Natural killer cell (primary cell): ENCODE measurements around the gene ANKFY1. TPM values are rescaled to one million over a fixed set of nuclear protein-coding genes. Genes with fewer than 3 reads are reported as not detected.
A peak's percentile ranks its signal among the peaks of the same experiment; 100 is the strongest.

ENCODE experiments used
- ATAC-seq, 3 donors: fragments of 150-1000 bp in 2 of 3; fragments of 200-7000 bp in 1 of 3; cut with Tn5 transposase; 1 replicate in 1 of 3; 2 replicates in 2 of 3; pipeline ENCODE4 v1.10.0; 2021; ENCODE audit warnings: mild to moderate bottlenecking in 2 of 3, moderate library complexity in 2 of 3
- DNase-seq, 2 donors: peaks; one replicate each; pipeline versions ENCODE4 v3.0.0 to v3.0.0-alpha.2; 2013 to 2021; ENCODE audit warnings: mixed read lengths in 1 of 2
- H3K27ac ChIP-seq: one replicate; pipeline ENCODE4 v1.5.1; 2013; ENCODE audit warnings: mild to moderate bottlenecking, low read length
- H3K27me3 ChIP-seq: one replicate; pipeline ENCODE4 v1.6.1; 2013; ENCODE audit warnings: low read length; ENCODE audit not compliant: control insufficient read depth, insufficient read depth
- H3K36me3 ChIP-seq: one replicate; pipeline ENCODE4 v1.6.1; 2013; ENCODE audit warnings: low read length; ENCODE audit not compliant: control insufficient read depth, insufficient read depth
- H3K4me1 ChIP-seq: one replicate; pipeline ENCODE4 v1.6.1; 2013; ENCODE audit warnings: low read length; ENCODE audit not compliant: control insufficient read depth, insufficient read depth
- H3K4me3 ChIP-seq: one replicate; pipeline ENCODE4 v1.5.1; 2013; ENCODE audit warnings: low read length
- H3K9me3 ChIP-seq: one replicate; pipeline ENCODE4 v1.6.1; 2013; ENCODE audit warnings: low read length; ENCODE audit not compliant: control insufficient read depth, insufficient read depth
- H3K27ac Mint-ChIP-seq, 2 donors: one replicate each; pipeline ENCODE4 v1.8.0; 2022; ENCODE audit warnings: mild to moderate bottlenecking in 2 of 2, mixed read lengths in 2 of 2, moderate library complexity in 1 of 2
- H3K27me3 Mint-ChIP-seq, 2 donors: one replicate each; pipeline ENCODE4 v1.8.0; 2022; ENCODE audit warnings: low read depth in 2 of 2, mixed read lengths in 2 of 2
- H3K36me3 Mint-ChIP-seq: one replicate; pipeline ENCODE4 v1.8.0; 2022; ENCODE audit warnings: mixed read lengths
- H3K4me1 Mint-ChIP-seq, 2 donors: one replicate each; pipeline ENCODE4 v1.8.0; 2022; ENCODE audit warnings: mixed read lengths in 2 of 2
- H3K4me3 Mint-ChIP-seq: one replicate; pipeline ENCODE4 v1.8.0; 2022; ENCODE audit warnings: mild to moderate bottlenecking, moderate library complexity, mixed read lengths
- H3K9me3 Mint-ChIP-seq, 2 donors: one replicate each; pipeline ENCODE4 v1.8.0; 2022; ENCODE audit warnings: mixed read lengths in 2 of 2
- CTCF ChIP-seq: fragments of 200-600 bp; IDR thresholded peaks from one replicate; pipeline ENCODE4 v1.8.0; 2022; ENCODE audit warnings: antibody characterized with exemption
- WGBS: methylation state at CpG from one replicate; pipeline ENCODE4 v1.1.7; 2013; ENCODE audit warnings: missing lambda C conversion rate; ENCODE audit not compliant: insufficient coverage; 5-methylcytosine and 5-hydroxymethylcytosine counted together
- intact Hi-C: fragments of 100-400 bp; cut with micrococcal nuclease; formaldehyde crosslinking; loops from one replicate; pipeline ENCODE4 v1.14.2; 2022
- total RNA-seq, 4 donors: library from RNA; stranded (reverse); fragments of 120-200 nt in 1 of 4; gene quantifications; one replicate each; pipeline versions ENCODE4 v1.2.3 to v1.2.4, GENCODE V29; 2013 to 2022

The ANKFY1 gene
- total RNA-seq, 3 donors from 2014 or later (not counting 1 experiment from before 2014, with no cell fraction given), result 58.4 to 72.4 (median 68.8) TPM

- Histone ChIP-seq H3K27ac (no peak overlapping the region), H3K27me3 (no peaks in the 10 kb centered on the region)
Observed at GRCh38 chr17:4266550-4266949, 2.8 kb upstream of the ANKFY1 start.

GRCh38 chr17:4262703-4263102 is 1.1 kb downstream of the ANKFY1 start:
- peaks cover 33 to 36% of the 10 kb centered on the region in 2 donors for H3K4me1 Mint-ChIP-seq
- peak overlapping the region; percentile 79 for H3K4me3 Mint-ChIP-seq
- peak overlapping the region; percentile 89 to 91 for H3K27ac Mint-ChIP-seq
- peak overlapping the region; percentile 67 for H3K27ac ChIP-seq
- H3K9me3 Mint-ChIP-seq, result no peaks in the 10 kb centered on the region
- H3K9me3 ChIP-seq, result no peaks in the 10 kb centered on the region
- DNase-seq, result no peak
- intact Hi-C loops, result loop anchor here (2.0 to 5.0 kb wide), 2 partner anchors 105 to 120 kb away; partner anchors contain the start of genes CYB5D2, UBE2G1 and ZZEF1
- H3K27me3 Mint-ChIP-seq, result no peaks in the 10 kb centered on the region
- peaks cover 26% of the 10 kb centered on the region for H3K4me1 ChIP-seq
- H3K4me3 ChIP-seq, result peak overlapping the region; percentile 70
- no peaks in the 10 kb centered on the region for H3K27me3 ChIP-seq
- no peak for TF ChIP-seq CTCF
- no peaks in the 10 kb centered on the region for H3K36me3 ChIP-seq
- no peak for ATAC-seq
- no peaks in the 10 kb centered on the region for H3K36me3 Mint-ChIP-seq
- 61% methylated on average over 8 of the region's 8 CpGs for WGBS

More at GRCh38 chr17:4266550-4266949, 2.8 kb upstream of the ANKFY1 start:
- H3K36me3 Mint-ChIP-seq, result no peaks in the 10 kb centered on the region
- H3K4me3 Mint-ChIP-seq, result no peak overlapping the region
- no peaks in the 10 kb centered on the region for H3K9me3 Mint-ChIP-seq
- intact Hi-C loops, result no loop called here
- Histone ChIP-seq H3K4me1 (peaks cover 24% of the 10 kb centered on the region), H3K9me3 (no peaks in the 10 kb centered on the region), H3K36me3 (peaks cover 5% of the 10 kb centered on the region), H3K4me3 (no peak overlapping the region)
- no peak overlapping the region for H3K27ac Mint-ChIP-seq
- no peak for DNase-seq
- H3K27me3 Mint-ChIP-seq, result no peaks in the 10 kb centered on the region
- no peak for TF ChIP-seq CTCF
- no peak for ATAC-seq
- WGBS, result 81% methylated on average over 6 of the region's 7 CpGs
- H3K4me1 Mint-ChIP-seq, result peaks cover 24 to 26% of the 10 kb centered on the region in 2 donors

GRCh38 chr17:4261452-4261851 is 2.3 kb downstream of the ANKFY1 start:
- 96% methylated on average over 8 of the region's 8 CpGs for WGBS
- Histone ChIP-seq H3K4me3 (no peak overlapping the region), H3K4me1 (peaks cover 26% of the 10 kb centered on the region), H3K9me3 (no peaks in the 10 kb centered on the region), H3K27me3 (no peaks in the 10 kb centered on the region), H3K27ac (no peak overlapping the region), H3K36me3 (no peaks in the 10 kb centered on the region)
- intact Hi-C loops, result loop anchor here (5.0 kb wide), 1 partner anchor 106 kb away; the partner anchor contains the start of gene UBE2G1
- no peaks in the 10 kb centered on the region for H3K36me3 Mint-ChIP-seq
- no peak for TF ChIP-seq CTCF
- ATAC-seq (no peak), DNase-seq (no peak)
- H3K9me3 Mint-ChIP-seq, result no peaks in the 10 kb centered on the region
- H3K4me1 Mint-ChIP-seq, result peaks cover 46 to 48% of the 10 kb centered on the region in 2 donors
- no peak overlapping the region for H3K27ac Mint-ChIP-seq
- H3K27me3 Mint-ChIP-seq, result no peaks in the 10 kb centered on the region
- no peak overlapping the region for H3K4me3 Mint-ChIP-seq

- WGBS, result 96% methylated on average over 3 of the region's 3 CpGs
- intact Hi-C loops, result no loop called here
- Histone ChIP-seq H3K27ac (no peak overlapping the region), H3K4me3 (no peak overlapping the region), H3K36me3 (no peaks in the 10 kb centered on the region), H3K4me1 (peaks cover 19% of the 10 kb centered on the region), H3K9me3 (no peaks in the 10 kb centered on the region), H3K27me3 (no peaks in the 10 kb centered on the region)
- H3K27ac Mint-ChIP-seq, result no peak overlapping the region
- no peak overlapping the region for H3K4me3 Mint-ChIP-seq
- no peak for ATAC-seq
- DNase-seq, result no peak
- TF ChIP-seq CTCF, result no peak
- no peaks in the 10 kb centered on the region for H3K9me3 Mint-ChIP-seq
- no peaks in the 10 kb centered on the region for H3K27me3 Mint-ChIP-seq
- peaks cover 41 to 46% of the 10 kb centered on the region in 2 donors for H3K4me1 Mint-ChIP-seq
- no peaks in the 10 kb centered on the region for H3K36me3 Mint-ChIP-seq
Observed at GRCh38 chr17:4258867-4259266, 4.9 kb downstream of the ANKFY1 start.
